ENCODE results near the gene SULT1C2. TPM values are rescaled to one million over a fixed set of nuclear protein-coding genes. Genes with fewer than 3 reads are reported as not detected.

The SULT1C2 gene
- total RNA-seq, 1 experiment from 2014 or later: not detected

- Histone ChIP-seq H3K27ac (ENCODE audit: low read depth, low read length, poor library complexity, severe bottlenecking) (no peak overlapping the region), H3K36me3 (ENCODE audit: insufficient read depth, low read length, poor library complexity, severe bottlenecking) (no peaks in the 10 kb centered on the region), H3K27me3 (replicated peaks; ENCODE audit: insufficient read depth, low read depth, low read length, poor library complexity) (no peaks in the 10 kb centered on the region), H3K4me3 (ENCODE audit: low read depth, low read length, poor library complexity, severe bottlenecking) (no peak overlapping the region), H3K9me3 (ENCODE audit: low read depth, low read length, poor library complexity, severe bottlenecking) (no peaks in the 10 kb centered on the region), H3K4me1 (ENCODE audit: insufficient read depth, low read length, poor library complexity, severe bottlenecking) (no peaks in the 10 kb centered on the region)
- BruUV-seq (replicated peaks): no TSS peak
- POLR2A ChIA-PET (ENCODE audit: low non-redundant PET): no interaction called here
- CTCF ChIA-PET: no interaction called here
- intact Hi-C loops (cut with micrococcal nuclease; ENCODE audit: unreplicated experiment): no loop called here
- no peak for TF ChIP-seq EZH2 (IDR thresholded peaks at IDR 0.05; ENCODE audit: borderline replicate concordance, low read depth, low read length, poor library complexity, severe bottlenecking)
- TF ChIP-seq, protein P1, sequence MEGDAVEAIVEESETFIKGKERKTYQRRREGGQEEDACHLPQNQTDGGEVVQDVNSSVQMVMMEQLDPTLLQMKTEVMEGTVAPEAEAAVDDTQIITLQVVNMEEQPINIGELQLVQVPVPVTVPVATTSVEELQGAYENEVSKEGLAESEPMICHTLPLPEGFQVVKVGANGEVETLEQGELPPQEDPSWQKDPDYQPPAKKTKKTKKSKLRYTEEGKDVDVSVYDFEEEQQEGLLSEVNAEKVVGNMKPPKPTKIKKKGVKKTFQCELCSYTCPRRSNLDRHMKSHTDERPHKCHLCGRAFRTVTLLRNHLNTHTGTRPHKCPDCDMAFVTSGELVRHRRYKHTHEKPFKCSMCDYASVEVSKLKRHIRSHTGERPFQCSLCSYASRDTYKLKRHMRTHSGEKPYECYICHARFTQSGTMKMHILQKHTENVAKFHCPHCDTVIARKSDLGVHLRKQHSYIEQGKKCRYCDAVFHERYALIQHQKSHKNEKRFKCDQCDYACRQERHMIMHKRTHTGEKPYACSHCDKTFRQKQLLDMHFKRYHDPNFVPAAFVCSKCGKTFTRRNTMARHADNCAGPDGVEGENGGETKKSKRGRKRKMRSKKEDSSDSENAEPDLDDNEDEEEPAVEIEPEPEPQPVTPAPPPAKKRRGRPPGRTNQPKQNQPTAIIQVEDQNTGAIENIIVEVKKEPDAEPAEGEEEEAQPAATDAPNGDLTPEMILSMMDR (conservative IDR thresholded peaks at IDR 0.05; ENCODE audit: low read depth, low read length): no peak
- DNase-seq (ENCODE audit: low spot score): no peak
Observed at GRCh38 chr2:108314586-108315296, 26.0 kb downstream of the SULT1C2 start.

DNA sequence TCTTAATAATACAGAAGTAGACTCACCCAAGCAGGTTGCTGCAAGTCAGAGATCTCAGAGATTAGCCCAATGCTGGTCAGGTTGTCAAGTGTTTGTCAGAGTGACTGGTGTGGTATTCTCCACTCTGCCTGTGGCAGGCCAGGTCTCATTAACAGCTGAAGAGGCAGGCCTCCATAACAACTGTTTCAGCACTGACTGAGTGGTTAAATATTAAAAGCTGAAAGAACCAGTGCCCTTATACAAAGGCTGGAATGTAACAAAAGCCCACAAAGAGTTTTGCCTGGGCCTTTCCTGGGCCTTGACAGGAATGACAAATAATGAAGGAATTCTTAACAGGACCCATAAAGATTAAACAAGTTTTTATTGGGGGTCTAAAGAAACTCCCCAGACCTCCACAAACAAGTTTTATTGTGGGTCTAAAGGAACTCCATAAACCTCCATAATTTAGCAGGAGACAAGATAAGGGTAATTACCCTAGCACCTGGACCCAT is 26.8 kb downstream of the SULT1C2 start:
- Histone ChIP-seq H3K27me3 (replicated peaks; ENCODE audit: insufficient read depth, low read depth, low read length, poor library complexity) (no peaks in the 10 kb centered on the region), H3K4me1 (ENCODE audit: insufficient read depth, low read length, poor library complexity, severe bottlenecking) (no peaks in the 10 kb centered on the region), H3K4me3 (ENCODE audit: low read depth, low read length, poor library complexity, severe bottlenecking) (no peak overlapping the region), H3K9me3 (ENCODE audit: low read depth, low read length, poor library complexity, severe bottlenecking) (no peaks in the 10 kb centered on the region), H3K36me3 (ENCODE audit: insufficient read depth, low read length, poor library complexity, severe bottlenecking) (no peaks in the 10 kb centered on the region), H3K27ac (ENCODE audit: low read depth, low read length, poor library complexity, severe bottlenecking) (no peak overlapping the region)
- ChIA-PET CTCF (no interaction called here), POLR2A (ENCODE audit: low non-redundant PET) (no interaction called here)
- no peak for DNase-seq (ENCODE audit: low spot score)
- intact Hi-C loops (cut with micrococcal nuclease; ENCODE audit: unreplicated experiment): no loop called here
- no peak for TF ChIP-seq EZH2 (IDR thresholded peaks at IDR 0.05; ENCODE audit: borderline replicate concordance, low read depth, low read length, poor library complexity, severe bottlenecking)
- TF ChIP-seq, protein P1 (conservative IDR thresholded peaks at IDR 0.05; ENCODE audit: low read depth, low read length): no peak
- BruUV-seq (replicated peaks): no TSS peak

DNA sequence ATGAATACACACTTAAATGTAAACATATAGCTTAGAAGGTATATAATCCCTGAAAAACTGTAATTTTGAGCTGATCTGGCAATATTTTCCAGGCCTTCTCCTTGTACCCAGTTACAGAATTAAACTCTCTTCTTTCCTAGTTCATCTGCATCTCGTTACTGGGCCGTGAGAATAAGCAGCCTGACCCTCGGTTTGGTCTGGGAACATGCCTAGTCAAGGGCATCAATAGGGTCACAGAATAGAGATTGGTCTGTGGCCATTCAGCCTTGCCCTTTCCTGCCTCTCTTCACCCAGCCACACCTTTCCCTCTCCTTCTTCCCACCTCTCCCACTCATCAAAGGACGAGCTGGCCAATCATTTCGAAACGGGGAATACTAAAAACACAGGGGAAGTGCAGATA is 27.3 kb downstream of the SULT1C2 start:
- intact Hi-C loops (cut with micrococcal nuclease; ENCODE audit: unreplicated experiment): no loop called here
- CTCF ChIA-PET: no interaction called here
- TF ChIP-seq, protein P1 (conservative IDR thresholded peaks at IDR 0.05; ENCODE audit: low read depth, low read length): no peak
- no peak for TF ChIP-seq EZH2 (IDR thresholded peaks at IDR 0.05; ENCODE audit: borderline replicate concordance, low read depth, low read length, poor library complexity, severe bottlenecking)
- Histone ChIP-seq H3K4me3 (ENCODE audit: low read depth, low read length, poor library complexity, severe bottlenecking) (no peak overlapping the region), H3K27ac (ENCODE audit: low read depth, low read length, poor library complexity, severe bottlenecking) (no peak overlapping the region), H3K9me3 (ENCODE audit: low read depth, low read length, poor library complexity, severe bottlenecking) (no peaks in the 10 kb centered on the region), H3K27me3 (replicated peaks; ENCODE audit: insufficient read depth, low read depth, low read length, poor library complexity) (no peaks in the 10 kb centered on the region), H3K36me3 (ENCODE audit: insufficient read depth, low read length, poor library complexity, severe bottlenecking) (no peaks in the 10 kb centered on the region), H3K4me1 (ENCODE audit: insufficient read depth, low read length, poor library complexity, severe bottlenecking) (no peaks in the 10 kb centered on the region)
- DNase-seq (ENCODE audit: low spot score): no peak
- no TSS peak for BruUV-seq (replicated peaks)
- POLR2A ChIA-PET (ENCODE audit: low non-redundant PET): no interaction called here
